Heart left ventricle (tissue), 13 donors: ENCODE results near the gene PAX5.

Experiments
- CTCF ChIP-seq, 12 donors: fragments of 200-600 bp; sonication (generic) in 4 of 12; IDR thresholded peaks; one replicate each; pipeline versions ENCODE4 v1.5.0 to v1.8.0; 2018 to 2022; ENCODE audit warnings: antibody characterized with exemption in 12 of 12, mild to moderate bottlenecking in 5 of 12
- POLR2A ChIP-seq, 2 donors: fragments of 450-650 bp; IDR thresholded peaks; one replicate each; pipeline ENCODE4 v1.6.1; 2017; ENCODE audit warnings: antibody characterized with exemption in 2 of 2, mild to moderate bottlenecking in 2 of 2, moderate library complexity in 2 of 2
- donor health status: ischemic (EF 13 %, LVEDD 7.1; RV severe dilation, severe dysfunction).
- donor health status: DM: no; HTN: yes; CAD: no.
- donor health status: DM: no; HTN: no; CAD: no.
- donor health status: ischemic (EF 25% LVEDD 6.9; RV normal size, moderate dysfunction).
- donor health status: ischemic (EF 25% LVEDD 5.7; RV mildly dilated, moderate dysfunction).
- donor health status: ischemic (EF 35%, LVEDD 5.7; RV mildly dilated, moderate dysfunction).
- donor health status: nonischemic (EF 11% LVEDD 7.7; RV severe dilation, severe dysfunction).
- donor health status: DM: yes; HTN: yes; CAD: no.
- donor health status: PGD.
- donor health status: ischemic (EF 29% LVEDD 5.4; RV normal size, mild dysfunction).
- donor health status: nonischemic (EF 23%, LVEDD 6.1; RV moderate dilation, normal function).

- TF ChIP-seq CTCF (IDR thresholded peaks at IDR 0.05), result no peak
- no peak for TF ChIP-seq POLR2A (IDR thresholded peaks at IDR 0.05)
Observed at GRCh38 chr9:36967997-36968396, 66.1 kb downstream of the PAX5 start.
